Frontal cortex (tissue), 4 donors: ENCODE data around the gene POGZ. TPM values are rescaled to one million over a fixed set of nuclear protein-coding genes. Genes with fewer than 3 reads are reported as not detected.
"Not testable (repeated sequence)": the region's sequence is repeated elsewhere in the genome, so short reads cannot be mapped to it uniquely, and the experiment has no call there.

Experiments
- DNase-seq, 2 donors: peaks; one replicate each; pipeline ENCODE4 v3.0.0; 2012; ENCODE audit warnings: low spot score in 2 of 2
- FAIRE-seq: peaks from 2 replicates; lab custom pipeline; 2012; peaks lifted over from hg19 to GRCh38; lab: Jason Lieb, UNC
- total RNA-seq: library from RNA; depleted of rRNA; stranded (reverse); fragments of >200 nt; gene quantifications from one replicate; pipeline ENCODE4 v1.2.3, GENCODE V29; 2014
- donor health status: control.
- donor health status: control.
- donor health status: control.

The POGZ gene
- total RNA-seq, 1 donor from 2014 or later: 33.4 TPM

GRCh38 chr1:151478140-151478812 is 19.0 kb upstream of the POGZ start:
- DNase-seq (no peak), FAIRE-seq (no peak)

- FAIRE-seq (no peak), DNase-seq (no peak)
Measured at GRCh38 chr1:151477066-151477465, 17.8 kb upstream of the POGZ start.

GRCh38 chr1:151476083-151476482 is 16.8 kb upstream of the POGZ start:
- DNase-seq (no peak), FAIRE-seq (no peak)

GRCh38 chr1:151475175-151475574 is 15.9 kb upstream of the POGZ start:
- FAIRE-seq (no peak), DNase-seq (no peak)

GRCh38 chr1:151474745-151475144 is 15.5 kb upstream of the POGZ start:
- FAIRE-seq: no peak
- DNase-seq: no peak

GRCh38 chr1:151472856-151473731 is 13.8 kb upstream of the POGZ start:
- FAIRE-seq: no peak

GRCh38 chr1:151465026-151465425 is 5.7 kb upstream of the POGZ start:
- DNase-seq: no peak
- no peak for FAIRE-seq

More at GRCh38 chr1:151472856-151473731, 13.8 kb upstream of the POGZ start:
- peak; percentile 45 to 58 for DNase-seq

GRCh38 chr1:151461694-151462093 is 2.4 kb upstream of the POGZ start:
- FAIRE-seq (no peak), DNase-seq (no peak)

GRCh38 chr1:151458802-151459330 is 428 bp downstream of the POGZ start:
- DNase-seq (peak in 1 of 2 donors; percentile 53), FAIRE-seq (no peak)

GRCh38 chr1:151457911-151458801 is 1.1 kb downstream of the POGZ start:
- peak; percentile 75 to 85 for DNase-seq
- no peak for FAIRE-seq

- FAIRE-seq: no peak
- DNase-seq: no peak
Measured at GRCh38 chr1:151455966-151456365, 3.3 kb downstream of the POGZ start.

GRCh38 chr1:151455231-151455630 is 4.1 kb downstream of the POGZ start:
- FAIRE-seq: no peak
- DNase-seq: no peak

GRCh38 chr1:151447696-151448095 is 11.6 kb downstream of the POGZ start:
- no peak for DNase-seq
- no peak for FAIRE-seq

- no peak for DNase-seq
- no peak for FAIRE-seq
Measured at GRCh38 chr1:151444783-151445177, 14.5 kb downstream of the POGZ start.

GRCh38 chr1:151443846-151444782 is 15.2 kb downstream of the POGZ start:
- FAIRE-seq (peak; percentile 45), DNase-seq (peak; percentile 41 to 71)

GRCh38 chr1:151437396-151437795 is 21.9 kb downstream of the POGZ start:
- DNase-seq, FAIRE-seq: not testable (repeated sequence)

- no peak for DNase-seq
- FAIRE-seq: no peak
Measured at GRCh38 chr1:151436985-151437384, 22.3 kb downstream of the POGZ start.

GRCh38 chr1:151435174-151435573 is 24.1 kb downstream of the POGZ start:
- DNase-seq (no peak), FAIRE-seq (no peak)

- not testable (repeated sequence) for DNase-seq, FAIRE-seq
Measured at GRCh38 chr1:151433827-151434226, 25.5 kb downstream of the POGZ start.
